Testis (tissue), 2 donors: ENCODE measurements around the gene PSMD12.
A peak's percentile ranks its signal among the peaks of the same experiment; 100 is the strongest.

ENCODE experiments used
- POLR2A ChIP-seq: fragments of 450-650 bp; IDR thresholded peaks from one replicate; pipeline ENCODE4 v1.6.1; 2017; ENCODE audit warnings: antibody characterized with exemption, mild to moderate bottlenecking, moderate library complexity
- TF ChIP-seq, protein P1 (sequence below), 3 experiments: fragments of 450-650 bp in 2 of 3; fragments of 200-600 bp in 1 of 3; sonication (generic) in 1 of 3; IDR thresholded peaks; one replicate each; pipeline ENCODE4 v1.5.1; 2016 to 2019; ENCODE audit warnings: antibody characterized with exemption in 3 of 3, mild to moderate bottlenecking in 2 of 3, moderate library complexity in 1 of 3

DNA sequence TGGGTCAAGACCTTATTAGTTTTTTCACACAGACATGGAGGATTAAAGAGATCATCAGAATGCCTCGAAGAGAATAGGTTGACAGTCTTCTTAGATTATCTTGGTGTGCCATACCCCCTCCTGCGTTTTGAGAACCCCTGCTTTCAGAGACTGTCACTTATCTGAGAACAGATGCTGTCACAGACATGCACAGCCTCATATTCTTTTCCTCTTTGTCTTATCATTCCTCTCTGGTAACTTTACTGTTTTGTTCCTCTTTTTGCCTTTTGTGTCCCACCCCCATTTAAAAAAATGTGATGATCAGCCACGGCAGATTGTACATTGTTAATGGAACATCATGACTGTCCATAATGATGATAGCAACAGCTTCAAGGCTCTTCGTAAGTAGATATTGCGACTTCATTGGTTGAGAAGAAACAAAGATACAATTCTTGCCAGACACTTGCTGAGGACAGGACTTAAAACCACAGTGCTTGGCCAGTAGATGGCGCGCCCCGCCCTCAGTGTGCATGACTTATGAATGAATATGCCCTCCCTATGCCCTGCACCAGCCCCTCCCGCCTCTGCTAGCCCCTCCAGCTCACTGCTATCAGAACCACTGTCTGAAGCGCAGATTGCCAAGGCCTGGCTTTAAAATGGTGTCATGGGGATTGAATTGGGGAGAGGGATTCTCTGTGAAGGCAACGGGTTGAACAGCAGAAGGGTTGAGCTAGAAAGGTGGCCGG, 8.1 kb upstream of the PSMD12 start:
- TF ChIP-seq, protein P1, sequence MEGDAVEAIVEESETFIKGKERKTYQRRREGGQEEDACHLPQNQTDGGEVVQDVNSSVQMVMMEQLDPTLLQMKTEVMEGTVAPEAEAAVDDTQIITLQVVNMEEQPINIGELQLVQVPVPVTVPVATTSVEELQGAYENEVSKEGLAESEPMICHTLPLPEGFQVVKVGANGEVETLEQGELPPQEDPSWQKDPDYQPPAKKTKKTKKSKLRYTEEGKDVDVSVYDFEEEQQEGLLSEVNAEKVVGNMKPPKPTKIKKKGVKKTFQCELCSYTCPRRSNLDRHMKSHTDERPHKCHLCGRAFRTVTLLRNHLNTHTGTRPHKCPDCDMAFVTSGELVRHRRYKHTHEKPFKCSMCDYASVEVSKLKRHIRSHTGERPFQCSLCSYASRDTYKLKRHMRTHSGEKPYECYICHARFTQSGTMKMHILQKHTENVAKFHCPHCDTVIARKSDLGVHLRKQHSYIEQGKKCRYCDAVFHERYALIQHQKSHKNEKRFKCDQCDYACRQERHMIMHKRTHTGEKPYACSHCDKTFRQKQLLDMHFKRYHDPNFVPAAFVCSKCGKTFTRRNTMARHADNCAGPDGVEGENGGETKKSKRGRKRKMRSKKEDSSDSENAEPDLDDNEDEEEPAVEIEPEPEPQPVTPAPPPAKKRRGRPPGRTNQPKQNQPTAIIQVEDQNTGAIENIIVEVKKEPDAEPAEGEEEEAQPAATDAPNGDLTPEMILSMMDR (IDR thresholded peaks at IDR 0.05): peak; percentile 51 to 75 (median 73)
- no peak for TF ChIP-seq POLR2A
